ENCODE data around the gene PRKG2. TPM values are rescaled to one million over a fixed set of nuclear protein-coding genes. Genes with fewer than 3 reads are reported as not detected.

PRKG2 gene
- polyA plus RNA-seq, 2 of the 4 experiments (the other 2 are of a cell fraction) = 0.96 to 5.3 TPM

- ATAC-seq (no peak), FAIRE-seq (no peak), DNase-seq (ENCODE audit: low read depth in 1 of 2, low spot score in 1 of 2) (no peak)
- Histone ChIP-seq H3K4me2 (no peak overlapping the region), H3K27ac (no peak overlapping the region), H3K9me3 (no peaks in the 10 kb centered on the region), H3K4me3 (no peak overlapping the region), H3K4me1 (no peaks in the 10 kb centered on the region)
- CTCF ChIA-PET = interaction anchor here (2.1 to 3.2 kb wide), 2 partner anchors 15 to 267 kb away, joined by 5 to 9 read pairs; no protein-coding TSS in a partner anchor
- 80% methylated on average over 3 of the region's 3 CpGs for WGBS (ENCODE audit: missing lambda C conversion rate)
- TF ChIP-seq KDM5A (IDR thresholded peaks at IDR 0.05) = no peak
- no peak for TF ChIP-seq MYC (IDR thresholded peaks at IDR 0.05; ENCODE audit: borderline replicate concordance, low read length)
- no peak for TF ChIP-seq KDM1A (IDR thresholded peaks at IDR 0.05; ENCODE audit: low read depth)
- TF ChIP-seq E2F6 (IDR thresholded peaks at IDR 0.05; ENCODE audit: borderline replicate concordance, low read depth) = no peak
- no peak for TF ChIP-seq JUNB (IDR thresholded peaks at IDR 0.05)
- no peak for TF ChIP-seq NPAS2 (CRISPR knock-in tag; IDR thresholded peaks at IDR 0.05; ENCODE audit: borderline replicate concordance)
- POLR2A ChIA-PET = no interaction called here
Observed at GRCh38 chr4:81084634-81085033, 130.4 kb downstream of the PRKG2 start.

GRCh38 chr4:81084029-81084428 lies 131.0 kb downstream of the PRKG2 start:
- Histone ChIP-seq H3K9me3 (no peaks in the 10 kb centered on the region), H3K27ac (no peak overlapping the region), H3K4me3 (no peak overlapping the region), H3K4me2 (no peak overlapping the region), H3K4me1 (no peaks in the 10 kb centered on the region)
- ChIA-PET CTCF (interaction anchor here (1.1 to 3.2 kb wide), 3 partner anchors 14 to 268 kb away, joined by 4 to 9 read pairs (median 5); no protein-coding TSS in a partner anchor), POLR2A (no interaction called here)
- DNase-seq (ENCODE audit: low read depth in 1 of 2, low spot score in 1 of 2) (peak in 1 of 2 experiments; percentile 10), ATAC-seq (peak in 1 of 2 experiments; percentile 62; a peak in 2 of 6 replicates), FAIRE-seq (no peak)
- TF ChIP-seq E2F6 (IDR thresholded peaks at IDR 0.05; ENCODE audit: borderline replicate concordance, low read depth) = no peak
- peak in 1 of 2 experiments; percentile 29; a peak in 2 of 5 replicates for TF ChIP-seq RAD21 (conservative IDR thresholded peaks at IDR 0.05 in 1 of 2, IDR thresholded peaks at IDR 0.05 in 1 of 2)

- no peak for ATAC-seq
- H3K9me3 ChIP-seq = no peaks in the 10 kb centered on the region
- FAIRE-seq = no peak
- WGBS (ENCODE audit: missing lambda C conversion rate) = 34% methylated on average over 5 of the region's 5 CpGs
- ChIA-PET CTCF (no interaction called here), POLR2A (no interaction called here)
- no peak overlapping the region for H3K4me3 ChIP-seq
- TF ChIP-seq NPAS2 (CRISPR knock-in tag; IDR thresholded peaks at IDR 0.05; ENCODE audit: borderline replicate concordance) (no peak), ZSCAN20 (CRISPR knock-in tag; IDR thresholded peaks at IDR 0.05) (no peak)
- no peak overlapping the region for H3K27ac ChIP-seq
- no peak for DNase-seq (ENCODE audit: low read depth in 1 of 2, low spot score in 1 of 2)
- H3K4me2 ChIP-seq = no peak overlapping the region
- no peaks in the 10 kb centered on the region for H3K4me1 ChIP-seq
Observed at GRCh38 chr4:81081156-81081555, 133.9 kb downstream of the PRKG2 start.

GRCh38 chr4:81071013-81071412 lies 144.0 kb downstream of the PRKG2 start:
- ChIA-PET POLR2A (no interaction called here), CTCF (interaction anchor here (0.8 to 5.3 kb wide), 4 partner anchors 14 to 283 kb away, joined by 3 to 78 read pairs (median 6); no protein-coding TSS in a partner anchor)
- Histone ChIP-seq H3K4me3 (no peak overlapping the region), H3K27ac (no peak overlapping the region), H3K4me1 (no peaks in the 10 kb centered on the region), H3K4me2 (no peak overlapping the region), H3K9me3 (no peaks in the 10 kb centered on the region)
- 0% methylated on average over 2 of the region's 2 CpGs for WGBS (ENCODE audit: missing lambda C conversion rate)
- ATAC-seq (no peak), DNase-seq (ENCODE audit: low read depth in 1 of 2, low spot score in 1 of 2) (no peak), FAIRE-seq (no peak)
- peak; percentile 61 for TF ChIP-seq MAFK (IDR thresholded peaks at IDR 0.05; ENCODE audit: partially characterized antibody)
- TF ChIP-seq RCOR1 (IDR thresholded peaks at IDR 0.05; ENCODE audit: low read depth, low read length) = no peak

- ATAC-seq = peak; percentile 94 to 97
- FAIRE-seq = no peak
- H3K4me2 ChIP-seq = no peak overlapping the region
- H3K4me3 ChIP-seq = no peak overlapping the region
- H3K27ac ChIP-seq = no peak overlapping the region
- CTCF ChIA-PET = interaction anchor here (0.5 to 5.3 kb wide), 20 partner anchors 9 to 297 kb away, joined by 3 to 78 read pairs (median 3); partner anchors contain the start of gene BMP3
- no peaks in the 10 kb centered on the region for H3K4me1 ChIP-seq
- 1% methylated on average over 6 of the region's 6 CpGs for WGBS (ENCODE audit: missing lambda C conversion rate)
- no peaks in the 10 kb centered on the region for H3K9me3 ChIP-seq
- TF ChIP-seq RCOR1 (IDR thresholded peaks at IDR 0.05; ENCODE audit: low read depth, low read length) (no peak), CBX2 (IDR thresholded peaks at IDR 0.05; ENCODE audit: borderline replicate concordance, low read depth) (no peak), RFX5 (IDR thresholded peaks at IDR 0.05) (no peak), CTCF (IDR thresholded peaks at IDR 0.05) (peak; percentile 76), MYC (IDR thresholded peaks at IDR 0.05; ENCODE audit: borderline replicate concordance, low read length) (no peak), SMC3 (IDR thresholded peaks at IDR 0.05) (peak; percentile 79), RAD21 (conservative IDR thresholded peaks at IDR 0.05 in 1 of 2, IDR thresholded peaks at IDR 0.05 in 1 of 2) (peak; percentile 78 to 83), TFCP2L1 (CRISPR knock-in tag; IDR thresholded peaks at IDR 0.05) (no peak)
- peak; percentile 7 to 85 for DNase-seq (ENCODE audit: low read depth in 1 of 2, low spot score in 1 of 2)
- POLR2A ChIA-PET = no interaction called here
Observed at GRCh38 chr4:81069706-81070331, 145.2 kb downstream of the PRKG2 start.
